Heart right ventricle (tissue), 16 donors: Measurements from ENCODE around the gene SYPL2. TPM values are rescaled to one million over a fixed set of nuclear protein-coding genes. Genes with fewer than 3 reads are reported as not detected.

Experiments used
- ATAC-seq, 8 donors: fragments of 200-7000 bp; cut with Tn5 transposase; one replicate each; pipeline ENCODE4 v1.9.1; 2020; ENCODE audit warnings: mild to moderate bottlenecking in 8 of 8, moderate library complexity in 8 of 8, moderate number of reproducible peaks in 1 of 8
- DNase-seq, 2 donors: peaks; one replicate each; pipeline ENCODE4 v3.0.0-alpha.2; 2020
- H3K27ac ChIP-seq, 10 donors: fragments of 200-600 bp; sonication (generic) in 2 of 10; one replicate each; pipeline versions ENCODE4 v1.5.0 to v1.8.0; 2020 to 2022; ENCODE audit warnings: mild to moderate bottlenecking in 3 of 10
- H3K27me3 ChIP-seq, 7 donors: fragments of 200-600 bp; one replicate each; pipeline ENCODE4 v1.8.0; 2021 to 2022; ENCODE audit warnings: mild to moderate bottlenecking in 2 of 7
- H3K36me3 ChIP-seq, 9 donors: fragments of 200-600 bp; sonication (generic) in 1 of 9; one replicate each; pipeline versions ENCODE4 v1.5.0 to v1.8.0; 2020 to 2022; ENCODE audit warnings: mild to moderate bottlenecking in 2 of 9
- H3K4me1 ChIP-seq, 9 donors: fragments of 200-600 bp; sonication (generic) in 1 of 9; one replicate each; pipeline versions ENCODE4 v1.5.0 to v1.8.0; 2020 to 2022; ENCODE audit warnings: mild to moderate bottlenecking in 4 of 9
- H3K4me3 ChIP-seq, 10 donors: fragments of 200-600 bp; sonication (generic) in 2 of 10; one replicate each; pipeline versions ENCODE4 v1.5.0 to v1.8.0; 2020 to 2022; ENCODE audit warnings: mild to moderate bottlenecking in 7 of 10, moderate library complexity in 2 of 10
- H3K9me3 ChIP-seq, 11 donors: fragments of 200-600 bp in 10 of 11; sonication (generic) in 2 of 11; one replicate each; pipeline versions ENCODE4 v1.5.0 to v1.8.0; 2013 to 2022; ENCODE audit warnings: mild to moderate bottlenecking in 2 of 11, control low read depth in 1 of 11, moderate library complexity in 1 of 11
- WGBS, 2 donors: extraction: QIAGEN DNeasy Blood & Tissue Kit; methylation state at CpG; one replicate each; pipeline ENCODE4 v1.1.7; 2013; ENCODE audit warnings: inconsistent platforms in 1 of 2; 5-methylcytosine and 5-hydroxymethylcytosine counted together
- intact Hi-C, 10 donors: fragments of 100-400 bp; cut with DNase I; formaldehyde crosslinking; loops; one replicate each; pipeline versions ENCODE4 v1.11.1 to v1.14.2; 2022
- polyA plus RNA-seq, 2 donors: library from polyadenylated mRNA; stranded (reverse); fragments of 200-250 nt; gene quantifications; one replicate each; pipeline ENCODE4 v1.2.3, GENCODE V29; 2013
- total RNA-seq, 10 donors: library from RNA; stranded (reverse); fragmentation: NEBNext Ultra II Directional in 3 of 10; extraction: Animal tissue kit (Norgen Biotek cat#: 25700) in 3 of 10; gene quantifications; one replicate each; pipeline versions ENCODE4 v1.2.1 to v1.2.4, GENCODE V29; 2021 to 2023
- TF ChIP-seq, protein P1 (sequence below), 9 donors: fragments of 200-600 bp; sonication (generic) in 2 of 9; IDR thresholded peaks; one replicate each; pipeline versions ENCODE4 v1.5.0 to v1.8.0; 2021 to 2022; ENCODE audit warnings: antibody characterized with exemption in 9 of 9, mild to moderate bottlenecking in 5 of 9, moderate library complexity in 1 of 9
- donor health status: Arrhythmogenic right ventricular cardiomyopathy.
- donor health status: ischemic (EF 13 %, LVEDD 7.1; RV severe dilation, severe dysfunction).
- donor health status: healthy with polysubstance abuse.
- donor health status: DM: no; HTN: yes; CAD: no.
- donor health status: DM: no; HTN: no; CAD: no.
- donor health status: ischemic (EF 25% LVEDD 6.9; RV normal size, moderate dysfunction).
- donor health status: ischemic (EF 25% LVEDD 5.7; RV mildly dilated, moderate dysfunction).
- donor health status: healthy.
- donor health status: DM: yes; HTN: yes; CAD: no.
- donor health status: Ischemic cardiomyopathy.
- donor health status: ischemic (EF 35%, LVEDD 5.7; RV mildly dilated, moderate dysfunction).
- donor health status: nonischemic (EF 11% LVEDD 7.7; RV severe dilation, severe dysfunction).
- donor health status: DM: yes; HTN: yes; CAD: no.
- donor health status: PGD.
- donor health status: ischemic (EF 29% LVEDD 5.4; RV normal size, mild dysfunction).
- donor health status: nonischemic (EF 23%, LVEDD 6.1; RV moderate dilation, normal function).

SYPL2 gene
- total and polyA plus RNA-seq, 12 donors: 15.0 to 47.3 (median 26.8) TPM

DNA sequence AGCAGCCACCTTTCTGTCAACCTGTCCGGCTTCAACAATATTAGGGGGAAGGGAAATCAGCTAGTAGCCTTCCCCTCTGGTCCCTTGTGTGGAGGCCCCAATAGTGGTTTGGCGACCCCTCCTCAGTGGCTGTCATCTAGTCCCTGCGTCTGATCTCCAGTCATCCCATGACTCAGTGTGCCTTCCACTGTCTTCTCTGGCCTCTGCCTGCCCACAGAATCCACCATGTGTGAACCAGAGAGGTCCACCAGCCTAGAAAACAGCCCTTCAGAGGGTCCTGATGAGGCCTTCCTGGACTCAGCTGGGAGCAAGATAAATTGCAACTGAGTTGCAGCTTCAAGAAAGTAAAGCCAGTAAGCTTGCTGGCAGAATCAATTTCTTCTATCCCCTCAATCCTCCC, 13.6 kb downstream of the SYPL2 start:
- 84 to 86% methylated on average over 3 of the region's 3 CpGs for WGBS, 2 donors
- TF ChIP-seq, protein P1, sequence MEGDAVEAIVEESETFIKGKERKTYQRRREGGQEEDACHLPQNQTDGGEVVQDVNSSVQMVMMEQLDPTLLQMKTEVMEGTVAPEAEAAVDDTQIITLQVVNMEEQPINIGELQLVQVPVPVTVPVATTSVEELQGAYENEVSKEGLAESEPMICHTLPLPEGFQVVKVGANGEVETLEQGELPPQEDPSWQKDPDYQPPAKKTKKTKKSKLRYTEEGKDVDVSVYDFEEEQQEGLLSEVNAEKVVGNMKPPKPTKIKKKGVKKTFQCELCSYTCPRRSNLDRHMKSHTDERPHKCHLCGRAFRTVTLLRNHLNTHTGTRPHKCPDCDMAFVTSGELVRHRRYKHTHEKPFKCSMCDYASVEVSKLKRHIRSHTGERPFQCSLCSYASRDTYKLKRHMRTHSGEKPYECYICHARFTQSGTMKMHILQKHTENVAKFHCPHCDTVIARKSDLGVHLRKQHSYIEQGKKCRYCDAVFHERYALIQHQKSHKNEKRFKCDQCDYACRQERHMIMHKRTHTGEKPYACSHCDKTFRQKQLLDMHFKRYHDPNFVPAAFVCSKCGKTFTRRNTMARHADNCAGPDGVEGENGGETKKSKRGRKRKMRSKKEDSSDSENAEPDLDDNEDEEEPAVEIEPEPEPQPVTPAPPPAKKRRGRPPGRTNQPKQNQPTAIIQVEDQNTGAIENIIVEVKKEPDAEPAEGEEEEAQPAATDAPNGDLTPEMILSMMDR (IDR thresholded peaks at IDR 0.05): no peak
- ATAC-seq (no peak), DNase-seq (no peak)
- Histone ChIP-seq H3K36me3 (peaks cover 0 to 31% (median 8%) of the 10 kb centered on the region in 9 donors), H3K9me3 (no peaks in the 10 kb centered on the region), H3K4me1 (peaks cover 8 to 22% (median 15%) of the 10 kb centered on the region in 9 donors), H3K27ac (no peak overlapping the region), H3K27me3 (peaks cover 0 to 9% (median 0%) of the 10 kb centered on the region in 7 donors), H3K4me3 (no peak overlapping the region)
- intact Hi-C loops: loop anchor here in 2 of 10 donors (5.0 to 10.0 kb wide), 2 partner anchors 53 to 55 kb away; partner anchors contain the start of gene PSMA5 (in 2 of the 2)

DNA sequence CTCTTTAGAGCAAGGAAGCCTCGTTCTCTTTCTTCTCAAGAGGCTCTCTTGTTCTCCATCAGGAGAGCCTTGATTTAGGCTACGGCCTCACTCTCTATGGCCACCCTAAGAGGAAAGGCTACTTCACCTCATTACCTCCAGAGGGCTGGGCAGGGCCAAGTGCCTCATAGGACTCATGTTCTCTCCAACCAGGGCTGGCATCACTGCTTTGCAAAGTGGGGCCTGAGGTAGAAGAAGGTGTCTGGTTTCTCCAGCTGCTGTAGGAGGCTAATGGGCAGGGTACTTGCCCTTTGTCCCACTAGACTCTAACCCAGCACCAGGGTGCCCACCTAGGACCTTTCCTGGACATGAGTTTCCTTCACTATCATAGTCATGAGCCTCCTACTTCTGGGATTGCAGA, 15.3 kb downstream of the SYPL2 start:
- H3K27me3 ChIP-seq: peaks cover 0 to 9% (median 0%) of the 10 kb centered on the region in 7 donors
- WGBS, 2 donors: 85 to 94% methylated on average over 2 of the region's 2 CpGs
- no peaks in the 10 kb centered on the region for H3K9me3 ChIP-seq
- H3K36me3 ChIP-seq: peaks cover 0 to 33% (median 10%) of the 10 kb centered on the region in 9 donors
- H3K4me1 ChIP-seq: peaks cover 8 to 23% (median 18%) of the 10 kb centered on the region in 9 donors
- DNase-seq (no peak), ATAC-seq (no peak)
- H3K4me3 ChIP-seq: no peak overlapping the region
- intact Hi-C loops: loop anchor here in 2 of 10 donors (5.0 to 10.0 kb wide), 2 partner anchors 54 to 57 kb away; partner anchors contain the start of gene PSMA5 (in 2 of the 2)
- H3K27ac ChIP-seq: no peak overlapping the region
- TF ChIP-seq, protein P1 (IDR thresholded peaks at IDR 0.05): no peak

DNA sequence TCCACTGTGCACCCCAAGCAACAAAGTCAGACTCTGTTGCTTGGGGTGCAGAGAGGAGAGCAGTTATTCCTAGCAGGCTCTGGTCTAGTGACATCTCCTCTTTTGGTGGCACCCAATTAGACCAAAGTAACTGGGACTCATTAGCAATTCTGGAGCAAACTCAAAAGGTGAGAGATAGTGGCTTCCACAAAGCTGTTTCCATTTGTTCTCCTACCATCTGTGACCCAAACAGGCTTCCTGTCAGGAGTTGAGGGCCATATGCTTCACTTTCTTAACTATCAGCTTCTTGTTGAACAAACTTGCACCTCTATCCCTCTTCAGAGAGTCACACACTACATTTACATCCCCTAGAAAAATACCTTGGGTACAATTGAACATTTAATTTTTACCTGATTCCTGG, 15.9 kb downstream of the SYPL2 start:
- no peak overlapping the region for H3K4me3 ChIP-seq
- intact Hi-C loops: loop anchor here in 2 of 10 donors (5.0 to 10.0 kb wide), 2 partner anchors 55 to 57 kb away; partner anchors contain the start of gene PSMA5 (in 2 of the 2)
- TF ChIP-seq, protein P1 (IDR thresholded peaks at IDR 0.05): no peak
- H3K27me3 ChIP-seq: peaks cover 0 to 9% (median 0%) of the 10 kb centered on the region in 7 donors
- peaks cover 8 to 23% (median 18%) of the 10 kb centered on the region in 9 donors for H3K4me1 ChIP-seq
- ATAC-seq (no peak), DNase-seq (no peak)
- peaks cover 0 to 27% (median 9%) of the 10 kb centered on the region in 9 donors for H3K36me3 ChIP-seq
- no peak overlapping the region for H3K27ac ChIP-seq
- no peaks in the 10 kb centered on the region for H3K9me3 ChIP-seq

DNA sequence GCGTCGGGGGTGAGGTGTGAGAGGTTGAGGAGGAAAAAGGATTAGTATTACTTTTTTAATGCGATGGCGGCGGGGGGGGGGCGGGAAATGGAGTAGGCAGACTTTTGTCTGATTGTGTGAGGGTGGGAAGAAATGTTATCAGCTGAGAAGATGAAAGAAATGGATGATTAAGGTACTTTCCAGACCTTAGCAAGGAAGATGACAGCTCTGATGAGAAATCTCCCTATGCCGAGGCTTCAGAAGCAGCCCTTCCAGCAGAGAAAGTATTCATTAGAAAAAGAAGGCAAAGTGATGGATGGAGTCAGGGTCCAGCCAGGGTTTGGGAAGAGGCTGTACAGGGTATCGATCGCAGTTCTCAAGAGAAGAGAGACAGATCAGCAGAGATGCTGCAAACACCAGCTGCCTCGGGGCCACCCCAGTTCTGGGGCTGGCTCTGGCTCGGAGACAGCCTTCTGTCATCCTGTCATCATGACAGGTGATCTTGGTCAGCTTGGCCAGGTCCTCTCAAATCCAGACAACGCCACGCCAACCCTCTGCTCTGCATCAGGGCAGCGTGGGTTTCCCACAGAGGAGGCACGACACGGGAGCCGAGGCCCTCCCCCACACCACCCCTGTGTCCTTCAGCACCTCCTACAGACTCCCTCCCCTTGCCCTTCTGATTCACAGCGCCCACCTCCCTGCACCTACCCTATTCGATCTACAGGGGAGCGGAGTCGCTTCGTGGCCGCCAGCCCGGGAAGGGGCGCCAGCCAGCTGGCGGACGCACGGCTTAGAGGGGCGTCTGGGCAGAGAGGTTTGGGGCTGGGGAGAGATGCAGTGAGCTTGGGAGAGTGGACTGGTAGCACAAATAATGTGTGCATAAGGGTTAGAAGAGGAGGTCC, 16.7 kb downstream of the SYPL2 start:
- Histone ChIP-seq H3K4me1 (peaks cover 8 to 23% (median 18%) of the 10 kb centered on the region in 9 donors), H3K36me3 (peaks cover 0 to 27% (median 4%) of the 10 kb centered on the region in 9 donors), H3K27ac (peak overlapping the region in 7 of 10 donors; percentile 21 to 97 (median 55)), H3K4me3 (peak overlapping the region; percentile 33 to 90 (median 75)), H3K27me3 (peaks cover 0 to 9% (median 0%) of the 10 kb centered on the region in 7 donors), H3K9me3 (no peaks in the 10 kb centered on the region)
- ATAC-seq (peak; percentile 7 to 68 (median 36)), DNase-seq (peak; percentile 32 to 36)
- 12% methylated on average over 29 of the region's 29 CpGs for WGBS, 2 donors
- intact Hi-C loops: loop anchor here in 2 of 10 donors (5.0 to 10.0 kb wide), 2 partner anchors 56 to 58 kb away; partner anchors contain the start of gene PSMA5 (in 2 of the 2)
- TF ChIP-seq, protein P1 (IDR thresholded peaks at IDR 0.05): peak in 1 of 9 donors; percentile 12
